WERI-Rb-1 (cell line): ENCODE results near the gene B3GAT1.

ENCODE experiments used
- DNase-seq: peaks from one replicate; pipeline ENCODE4 v3.0.0-alpha.2; 2020
- H3K27ac ChIP-seq: fragments of 250-450 bp; sonication (Bioruptor Pico); 2 replicates; pipeline ENCODE4 v1.5.1; 2020; ENCODE audit warnings: mild to moderate bottlenecking, moderate library complexity
- H3K27me3 ChIP-seq: fragments of 250-450 bp; sonication (Bioruptor Pico); 2 replicates; pipeline ENCODE4 v1.5.1; 2021; ENCODE audit warnings: mild to moderate bottlenecking, low read depth, moderate library complexity; ENCODE audit not compliant: insufficient read depth, severe bottlenecking
- H3K36me3 ChIP-seq: fragments of 250-450 bp; sonication (Bioruptor Pico); 2 replicates; pipeline ENCODE4 v1.5.1; 2020; ENCODE audit warnings: mild to moderate bottlenecking, moderate library complexity
- H3K4me3 ChIP-seq: 2 replicates; pipeline ENCODE4 v1.5.1; 2011; ENCODE audit warnings: low read depth, mild to moderate bottlenecking, control low read depth, low read length
- H3K9me3 ChIP-seq: fragments of 250-450 bp; sonication (Bioruptor Pico); 2 replicates; pipeline ENCODE4 v1.5.1; 2021; ENCODE audit warnings: mild to moderate bottlenecking, moderate library complexity; ENCODE audit not compliant: severe bottlenecking
- TF ChIP-seq, protein P1 (sequence below): IDR thresholded peaks from 2 replicates; pipeline ENCODE4 v1.5.1; 2011; ENCODE audit warnings: low read depth, mild to moderate bottlenecking, control low read depth, inconsistent platforms, low read length

Gene B3GAT1

GRCh38 chr11:134405436-134405835, 6.6 kb downstream of the B3GAT1 start:
- no peaks in the 10 kb centered on the region for H3K36me3 ChIP-seq
- H3K9me3 ChIP-seq: no peaks in the 10 kb centered on the region
- H3K27ac ChIP-seq: no peak overlapping the region
- H3K27me3 ChIP-seq: peaks cover 32% of the 10 kb centered on the region
- TF ChIP-seq, protein P1, sequence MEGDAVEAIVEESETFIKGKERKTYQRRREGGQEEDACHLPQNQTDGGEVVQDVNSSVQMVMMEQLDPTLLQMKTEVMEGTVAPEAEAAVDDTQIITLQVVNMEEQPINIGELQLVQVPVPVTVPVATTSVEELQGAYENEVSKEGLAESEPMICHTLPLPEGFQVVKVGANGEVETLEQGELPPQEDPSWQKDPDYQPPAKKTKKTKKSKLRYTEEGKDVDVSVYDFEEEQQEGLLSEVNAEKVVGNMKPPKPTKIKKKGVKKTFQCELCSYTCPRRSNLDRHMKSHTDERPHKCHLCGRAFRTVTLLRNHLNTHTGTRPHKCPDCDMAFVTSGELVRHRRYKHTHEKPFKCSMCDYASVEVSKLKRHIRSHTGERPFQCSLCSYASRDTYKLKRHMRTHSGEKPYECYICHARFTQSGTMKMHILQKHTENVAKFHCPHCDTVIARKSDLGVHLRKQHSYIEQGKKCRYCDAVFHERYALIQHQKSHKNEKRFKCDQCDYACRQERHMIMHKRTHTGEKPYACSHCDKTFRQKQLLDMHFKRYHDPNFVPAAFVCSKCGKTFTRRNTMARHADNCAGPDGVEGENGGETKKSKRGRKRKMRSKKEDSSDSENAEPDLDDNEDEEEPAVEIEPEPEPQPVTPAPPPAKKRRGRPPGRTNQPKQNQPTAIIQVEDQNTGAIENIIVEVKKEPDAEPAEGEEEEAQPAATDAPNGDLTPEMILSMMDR: no peak
- no peak overlapping the region for H3K4me3 ChIP-seq
- no peak for DNase-seq

DNA sequence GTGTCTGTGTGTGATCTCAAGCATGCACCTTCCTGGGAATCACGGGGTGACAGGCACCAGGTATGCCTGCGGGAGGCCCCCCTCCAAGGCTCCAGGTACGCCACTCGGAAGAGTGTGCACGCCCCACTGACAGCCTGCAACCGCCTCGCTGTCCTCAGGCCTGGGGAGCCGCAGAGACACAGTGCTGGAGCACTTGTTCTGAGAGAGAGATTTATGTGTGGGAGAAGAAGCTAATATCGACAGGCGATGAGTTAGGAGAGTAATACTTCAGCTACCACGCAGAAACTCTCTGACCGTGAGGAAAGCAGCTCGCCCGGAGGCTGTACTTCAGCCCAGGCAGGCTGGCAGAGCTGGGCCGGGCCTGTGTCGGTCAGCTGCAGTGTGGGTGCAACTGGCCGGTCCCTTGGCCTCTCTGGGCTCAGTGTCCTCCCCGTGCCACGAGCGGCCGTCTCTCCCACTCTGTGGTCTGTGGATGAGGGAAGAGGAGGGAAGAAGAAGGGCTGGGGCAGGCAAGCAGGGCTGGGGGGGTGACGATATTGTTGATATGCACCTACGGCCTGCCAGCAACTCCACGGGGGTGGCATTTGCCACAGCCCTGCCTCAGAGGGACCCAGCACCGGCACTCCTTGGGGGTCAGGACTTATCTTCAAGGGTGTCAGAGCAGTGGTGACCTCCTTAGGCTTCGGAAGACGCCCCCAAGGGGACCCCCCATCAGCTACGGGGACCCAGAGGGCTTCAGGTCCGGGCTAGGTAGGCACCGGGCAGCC, 7.3 kb downstream of the B3GAT1 start:
- Histone ChIP-seq H3K9me3 (no peaks in the 10 kb centered on the region), H3K27ac (no peak overlapping the region), H3K4me3 (no peak overlapping the region), H3K27me3 (peaks cover 32% of the 10 kb centered on the region), H3K36me3 (no peaks in the 10 kb centered on the region)
- no peak for DNase-seq
- TF ChIP-seq, protein P1: no peak

DNA sequence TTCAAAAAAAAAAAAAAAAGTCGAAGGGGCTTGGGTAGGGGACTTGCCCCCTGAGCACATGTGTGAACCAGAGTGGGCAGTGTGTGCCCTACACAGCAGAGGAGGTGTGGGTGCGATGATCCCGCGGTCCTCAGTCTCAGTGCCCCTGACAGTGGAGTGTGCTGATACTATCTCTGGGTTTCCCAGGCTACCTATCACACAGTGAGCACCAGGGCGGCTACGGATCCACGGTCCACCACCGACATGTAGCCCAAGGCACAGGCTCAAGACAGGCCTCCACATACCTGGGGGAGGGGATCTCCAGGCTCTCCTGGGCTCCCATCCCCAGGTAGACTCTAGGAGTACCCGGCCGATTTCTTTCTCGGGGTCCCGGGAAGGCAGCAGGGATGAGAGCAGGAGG, 9.1 kb downstream of the B3GAT1 start:
- H3K4me3 ChIP-seq: no peak overlapping the region
- no peak overlapping the region for H3K27ac ChIP-seq
- H3K9me3 ChIP-seq: no peaks in the 10 kb centered on the region
- no peaks in the 10 kb centered on the region for H3K36me3 ChIP-seq
- TF ChIP-seq, protein P1: no peak
- peaks cover 42% of the 10 kb centered on the region for H3K27me3 ChIP-seq
- no peak for DNase-seq

DNA sequence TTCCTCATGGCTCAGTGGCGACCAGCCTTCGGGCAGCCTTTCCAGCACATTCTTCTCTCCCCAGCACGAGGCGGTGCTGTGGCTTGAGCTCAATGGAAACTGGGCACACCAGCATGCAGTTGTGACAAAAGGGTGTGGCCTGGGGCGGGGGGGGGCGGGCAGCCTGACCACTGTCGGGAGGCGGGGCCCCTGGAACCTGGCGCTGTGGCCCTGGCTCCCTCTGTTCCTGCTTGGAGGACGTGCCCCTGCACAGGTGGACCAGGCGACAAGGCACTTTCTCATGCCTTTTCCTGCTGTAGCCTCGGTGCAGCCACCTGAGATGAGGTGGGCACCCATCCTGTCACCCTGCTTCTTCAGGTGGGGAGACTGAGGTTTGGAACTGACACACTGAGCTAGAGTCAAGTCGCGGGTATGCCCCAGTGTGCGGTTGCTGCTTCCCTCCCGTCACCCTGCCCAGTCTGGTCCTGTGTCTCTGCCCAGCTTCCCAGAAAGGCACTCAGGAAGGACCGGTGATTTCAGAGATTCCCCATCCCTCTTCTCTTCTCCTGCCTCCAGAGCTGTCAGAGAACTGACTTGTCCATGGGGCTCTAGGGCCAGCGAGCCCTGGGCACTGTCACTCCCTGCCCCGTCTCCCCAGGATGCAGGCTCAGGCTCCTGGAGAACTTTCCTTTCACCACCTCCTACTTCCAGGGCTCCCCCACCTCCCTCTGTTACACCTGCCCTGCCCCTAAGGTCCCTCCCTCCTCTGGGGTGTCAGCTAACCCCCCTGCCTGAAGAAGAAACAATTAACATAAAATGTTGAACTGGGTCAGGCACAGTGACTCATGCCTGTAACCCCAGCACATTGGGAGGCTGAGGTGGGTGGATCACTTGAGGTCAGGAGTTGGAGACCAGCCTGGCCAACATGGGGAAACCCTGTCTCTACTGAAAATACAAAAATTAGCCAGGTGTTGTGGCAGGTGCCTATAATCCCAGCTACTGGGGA, 9.9 kb downstream of the B3GAT1 start:
- Histone ChIP-seq H3K27ac (no peak overlapping the region), H3K4me3 (no peak overlapping the region), H3K36me3 (no peaks in the 10 kb centered on the region), H3K9me3 (no peaks in the 10 kb centered on the region), H3K27me3 (peaks cover 43% of the 10 kb centered on the region)
- TF ChIP-seq, protein P1: no peak
- DNase-seq: no peak

- Histone ChIP-seq H3K27me3 (peaks cover 44% of the 10 kb centered on the region), H3K4me3 (no peak overlapping the region), H3K27ac (no peak overlapping the region), H3K9me3 (peaks cover 2% of the 10 kb centered on the region), H3K36me3 (no peaks in the 10 kb centered on the region)
- TF ChIP-seq, protein P1: no peak
- DNase-seq: no peak
Observed at GRCh38 chr11:134399996-134400395, 12.0 kb downstream of the B3GAT1 start.
